Measurements from ENCODE around the gene OR5B3. TPM values are rescaled to one million over a fixed set of nuclear protein-coding genes. Genes with fewer than 3 reads are reported as not detected.

The OR5B3 gene
- total and polyA plus RNA-seq, 9 of the 15 experiments (the other 6 are each of a cell fraction or from before 2014, with no cell fraction given) = not detected

DNA sequence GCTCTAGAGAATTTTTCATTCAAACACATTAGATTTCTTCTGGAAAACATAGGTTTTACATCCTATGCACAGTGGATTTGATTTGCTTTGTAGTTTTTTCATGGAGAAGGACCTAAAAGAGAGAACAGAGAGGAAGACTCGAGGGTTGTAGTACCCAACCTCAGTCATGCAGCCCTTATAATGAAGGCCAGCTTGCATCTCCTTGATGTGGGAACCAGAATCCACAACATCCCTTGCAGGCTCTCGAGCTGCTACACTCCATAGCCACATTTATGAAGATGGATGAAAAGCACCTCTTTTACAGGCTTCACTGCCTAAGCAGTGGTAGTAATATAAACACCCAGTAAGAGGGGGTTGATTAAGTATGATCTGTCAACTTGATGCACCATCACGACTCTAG, 44.9 kb upstream of the OR5B3 start:
- no peak overlapping the region for H3K4me2 ChIP-seq (ENCODE audit: insufficient read depth, low read length)
- intact Hi-C loops (cut with micrococcal nuclease) = no loop called here
- CTCF ChIA-PET (ENCODE audit: low intra/inter-chr PET ratio) = no interaction called here
- TF ChIP-seq, protein P1, sequence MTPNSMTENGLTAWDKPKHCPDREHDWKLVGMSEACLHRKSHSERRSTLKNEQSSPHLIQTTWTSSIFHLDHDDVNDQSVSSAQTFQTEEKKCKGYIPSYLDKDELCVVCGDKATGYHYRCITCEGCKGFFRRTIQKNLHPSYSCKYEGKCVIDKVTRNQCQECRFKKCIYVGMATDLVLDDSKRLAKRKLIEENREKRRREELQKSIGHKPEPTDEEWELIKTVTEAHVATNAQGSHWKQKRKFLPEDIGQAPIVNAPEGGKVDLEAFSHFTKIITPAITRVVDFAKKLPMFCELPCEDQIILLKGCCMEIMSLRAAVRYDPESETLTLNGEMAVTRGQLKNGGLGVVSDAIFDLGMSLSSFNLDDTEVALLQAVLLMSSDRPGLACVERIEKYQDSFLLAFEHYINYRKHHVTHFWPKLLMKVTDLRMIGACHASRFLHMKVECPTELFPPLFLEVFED (CRISPR knock-in tag; conservative IDR thresholded peaks at IDR 0.05) = no peak
- TF ChIP-seq NCOA2 (IDR thresholded peaks at IDR 0.05; ENCODE audit: partially characterized antibody in 2 of 2) = no peak
- TF ChIP-seq EP400 (IDR thresholded peaks at IDR 0.05) = no peak
- TF ChIP-seq, protein P2, sequence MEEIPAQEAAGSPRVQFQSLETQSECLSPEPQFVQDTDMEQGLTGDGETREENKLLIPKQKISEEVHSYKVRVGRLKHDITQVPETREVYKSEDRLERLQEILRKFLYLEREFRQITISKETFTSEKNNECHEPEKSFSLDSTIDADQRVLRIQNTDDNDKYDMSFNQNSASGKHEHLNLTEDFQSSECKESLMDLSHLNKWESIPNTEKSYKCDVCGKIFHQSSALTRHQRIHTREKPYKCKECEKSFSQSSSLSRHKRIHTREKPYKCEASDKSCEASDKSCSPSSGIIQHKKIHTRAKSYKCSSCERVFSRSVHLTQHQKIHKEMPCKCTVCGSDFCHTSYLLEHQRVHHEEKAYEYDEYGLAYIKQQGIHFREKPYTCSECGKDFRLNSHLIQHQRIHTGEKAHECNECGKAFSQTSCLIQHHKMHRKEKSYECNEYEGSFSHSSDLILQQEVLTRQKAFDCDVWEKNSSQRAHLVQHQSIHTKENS (CRISPR knock-in tag; IDR thresholded peaks at IDR 0.05) = no peak
- TF ChIP-seq, protein P3, sequence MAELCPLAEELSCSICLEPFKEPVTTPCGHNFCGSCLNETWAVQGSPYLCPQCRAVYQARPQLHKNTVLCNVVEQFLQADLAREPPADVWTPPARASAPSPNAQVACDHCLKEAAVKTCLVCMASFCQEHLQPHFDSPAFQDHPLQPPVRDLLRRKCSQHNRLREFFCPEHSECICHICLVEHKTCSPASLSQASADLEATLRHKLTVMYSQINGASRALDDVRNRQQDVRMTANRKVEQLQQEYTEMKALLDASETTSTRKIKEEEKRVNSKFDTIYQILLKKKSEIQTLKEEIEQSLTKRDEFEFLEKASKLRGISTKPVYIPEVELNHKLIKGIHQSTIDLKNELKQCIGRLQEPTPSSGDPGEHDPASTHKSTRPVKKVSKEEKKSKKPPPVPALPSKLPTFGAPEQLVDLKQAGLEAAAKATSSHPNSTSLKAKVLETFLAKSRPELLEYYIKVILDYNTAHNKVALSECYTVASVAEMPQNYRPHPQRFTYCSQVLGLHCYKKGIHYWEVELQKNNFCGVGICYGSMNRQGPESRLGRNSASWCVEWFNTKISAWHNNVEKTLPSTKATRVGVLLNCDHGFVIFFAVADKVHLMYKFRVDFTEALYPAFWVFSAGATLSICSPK (IDR thresholded peaks at IDR 0.05; ENCODE audit: borderline replicate concordance) = no peak
- TF ChIP-seq L3MBTL2 (IDR thresholded peaks at IDR 0.05) = no peak
- TF ChIP-seq TCF3 (CRISPR knock-in tag; IDR thresholded peaks at IDR 0.05) = no peak
- TF ChIP-seq, protein P4, sequence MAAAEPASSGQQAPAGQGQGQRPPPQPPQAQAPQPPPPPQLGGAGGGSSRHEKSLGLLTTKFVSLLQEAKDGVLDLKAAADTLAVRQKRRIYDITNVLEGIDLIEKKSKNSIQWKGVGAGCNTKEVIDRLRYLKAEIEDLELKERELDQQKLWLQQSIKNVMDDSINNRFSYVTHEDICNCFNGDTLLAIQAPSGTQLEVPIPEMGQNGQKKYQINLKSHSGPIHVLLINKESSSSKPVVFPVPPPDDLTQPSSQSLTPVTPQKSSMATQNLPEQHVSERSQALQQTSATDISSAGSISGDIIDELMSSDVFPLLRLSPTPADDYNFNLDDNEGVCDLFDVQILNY (CRISPR knock-in tag; IDR thresholded peaks at IDR 0.05) = no peak
- TF ChIP-seq, protein P5, sequence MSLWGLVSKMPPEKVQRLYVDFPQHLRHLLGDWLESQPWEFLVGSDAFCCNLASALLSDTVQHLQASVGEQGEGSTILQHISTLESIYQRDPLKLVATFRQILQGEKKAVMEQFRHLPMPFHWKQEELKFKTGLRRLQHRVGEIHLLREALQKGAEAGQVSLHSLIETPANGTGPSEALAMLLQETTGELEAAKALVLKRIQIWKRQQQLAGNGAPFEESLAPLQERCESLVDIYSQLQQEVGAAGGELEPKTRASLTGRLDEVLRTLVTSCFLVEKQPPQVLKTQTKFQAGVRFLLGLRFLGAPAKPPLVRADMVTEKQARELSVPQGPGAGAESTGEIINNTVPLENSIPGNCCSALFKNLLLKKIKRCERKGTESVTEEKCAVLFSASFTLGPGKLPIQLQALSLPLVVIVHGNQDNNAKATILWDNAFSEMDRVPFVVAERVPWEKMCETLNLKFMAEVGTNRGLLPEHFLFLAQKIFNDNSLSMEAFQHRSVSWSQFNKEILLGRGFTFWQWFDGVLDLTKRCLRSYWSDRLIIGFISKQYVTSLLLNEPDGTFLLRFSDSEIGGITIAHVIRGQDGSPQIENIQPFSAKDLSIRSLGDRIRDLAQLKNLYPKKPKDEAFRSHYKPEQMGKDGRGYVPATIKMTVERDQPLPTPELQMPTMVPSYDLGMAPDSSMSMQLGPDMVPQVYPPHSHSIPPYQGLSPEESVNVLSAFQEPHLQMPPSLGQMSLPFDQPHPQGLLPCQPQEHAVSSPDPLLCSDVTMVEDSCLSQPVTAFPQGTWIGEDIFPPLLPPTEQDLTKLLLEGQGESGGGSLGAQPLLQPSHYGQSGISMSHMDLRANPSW (CRISPR knock-in tag; IDR thresholded peaks at IDR 0.05) = no peak
- TF ChIP-seq ETS2 (tag; IDR thresholded peaks at IDR 0.05; ENCODE audit: borderline replicate concordance, poor library complexity, severe bottlenecking) = no peak
- TF ChIP-seq NR2C2 (CRISPR knock-in tag; IDR thresholded peaks at IDR 0.05) = no peak
- TF ChIP-seq NR2C2 (tag; IDR thresholded peaks at IDR 0.05) = no peak
- no peak for TF ChIP-seq NUFIP1 (IDR thresholded peaks at IDR 0.05; ENCODE audit: partially characterized antibody)
- TF ChIP-seq KAT8 (IDR thresholded peaks at IDR 0.05; ENCODE audit: low read depth) = no peak
- no peak for TF ChIP-seq SMC3 (conservative IDR thresholded peaks at IDR 0.05; ENCODE audit: insufficient read depth, low read depth, low read length)
- no peak for TF ChIP-seq PTTG1 (tag; IDR thresholded peaks at IDR 0.05; ENCODE audit: low read depth)

More for the DNA sequence above, 44.9 kb upstream of the OR5B3 start:
- no peaks in the 10 kb centered on the region for H3K9me1 ChIP-seq (ENCODE audit: control insufficient read depth, insufficient read depth, low read length)
- no peaks in the 10 kb centered on the region for H3K79me2 ChIP-seq (ENCODE audit: control insufficient read depth, insufficient read depth, low read length)
- H3K9ac ChIP-seq (ENCODE audit: insufficient read depth in 1 of 2, low read depth in 2 of 2, low read length in 2 of 2) = no peak overlapping the region
- no peaks in the 10 kb centered on the region for H3K36me3 ChIP-seq (ENCODE audit: control insufficient read depth, insufficient read depth, low read length)
- no peak overlapping the region for H3K27ac ChIP-seq (ENCODE audit: extremely low read depth, low read depth, low read length)
- in situ Hi-C loops (cut with MboI) = no loop called here
- no peaks in the 10 kb centered on the region for H3K27me3 ChIP-seq (ENCODE audit: control insufficient read depth in 2 of 2, insufficient read depth in 2 of 2, low read length in 2 of 2)
- H3K9me3 ChIP-seq (replicated peaks; ENCODE audit: control insufficient read depth, insufficient read depth, low read depth, low read length) = no peaks in the 10 kb centered on the region
- H2AFZ ChIP-seq (ENCODE audit: low read depth, low read length) = no peak overlapping the region
- 0% methylated on average over 3 of the region's 3 CpGs for WGBS (ENCODE audit: insufficient coverage, low coverage, missing lambda C conversion rate)
- FAIRE-seq (no peak), DNase-seq (ENCODE audit: extremely low read depth in 1 of 4, low spot score in 3 of 4) (no peak), ATAC-seq (no peak)
- no peaks in the 10 kb centered on the region for H3K4me1 ChIP-seq (replicated peaks in 1 of 2; ENCODE audit: control insufficient read depth in 2 of 2, insufficient read depth in 2 of 2, low read length in 2 of 2)
- no peak overlapping the region for H3K4me3 ChIP-seq
- H4K20me1 ChIP-seq (replicated peaks; ENCODE audit: control insufficient read depth, insufficient read depth, low read length) = no peaks in the 10 kb centered on the region
- BruUV-seq (replicated peaks) = no TSS peak
- POLR2A ChIA-PET = no interaction called here

Data from K562 (cell line).